Tibial nerve (tissue), 4 donors: ENCODE results near the gene RUNX2.

Experiments
- CTCF ChIP-seq, 5 experiments: fragments of 200-600 bp in 3 of 5; fragments of 450-650 bp in 2 of 5; sonication (generic) in 3 of 5; IDR thresholded peaks; one replicate each; pipeline ENCODE4 v1.5.1; 2016 to 2019; ENCODE audit warnings: antibody characterized with exemption in 5 of 5, mild to moderate bottlenecking in 3 of 5, moderate library complexity in 2 of 5
- EP300 ChIP-seq, 2 donors: sonication (generic); formaldehyde crosslinking; IDR thresholded peaks; one replicate each; pipeline ENCODE4 v1.6.1; 2017; ENCODE audit warnings: antibody characterized with exemption in 2 of 2, mild to moderate bottlenecking in 1 of 2
- POLR2A ChIP-seq, 2 donors: fragments of 450-650 bp; IDR thresholded peaks; one replicate each; pipeline ENCODE4 v1.6.1; 2017; ENCODE audit warnings: antibody characterized with exemption in 2 of 2, mild to moderate bottlenecking in 2 of 2, moderate library complexity in 2 of 2

DNA sequence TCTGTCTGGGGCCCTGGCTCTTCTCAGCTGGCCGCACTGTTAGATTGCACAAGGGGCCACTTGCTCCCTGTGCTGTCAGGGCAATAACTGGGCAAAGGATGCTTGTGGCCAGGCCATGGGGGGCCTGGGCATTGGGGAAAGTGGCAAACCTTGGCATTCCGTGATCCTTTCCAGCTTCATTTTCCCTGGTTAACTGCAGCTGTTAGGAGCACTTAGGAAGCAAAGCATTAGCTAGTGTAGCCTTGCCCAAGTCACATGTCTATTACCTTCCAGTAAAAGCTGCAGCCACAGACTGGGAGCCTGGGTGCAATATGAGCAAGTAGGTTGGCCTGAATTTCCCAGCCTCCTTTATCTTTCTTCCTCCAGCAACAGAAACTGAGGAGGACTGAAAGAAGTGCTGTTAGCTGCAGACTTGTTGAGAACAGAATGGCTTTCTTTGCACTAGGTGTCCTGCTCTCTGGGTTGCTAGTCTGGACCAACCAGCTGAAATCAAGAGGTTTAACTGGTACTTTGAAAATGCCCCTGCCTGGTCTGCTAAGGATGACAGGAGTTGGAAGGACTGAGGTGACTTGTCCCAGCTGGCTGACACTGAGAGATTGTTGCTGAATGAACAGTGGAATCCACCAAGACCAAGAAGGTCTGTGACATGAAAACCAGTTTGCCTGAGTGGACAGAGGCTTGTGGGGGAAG lies 361.9 kb downstream of the RUNX2 start:
- no peak for TF ChIP-seq POLR2A (IDR thresholded peaks at IDR 0.05)
- TF ChIP-seq CTCF (IDR thresholded peaks at IDR 0.05): no peak
- TF ChIP-seq EP300 (IDR thresholded peaks at IDR 0.05): no peak
